H1 (cell line): Measurements from ENCODE around the gene KCNA5. TPM values are rescaled to one million over a fixed set of nuclear protein-coding genes. Genes with fewer than 3 reads are reported as not detected.

ENCODE experiments used
- CTCF ChIA-PET: fragments of 300-600 bp; sonication (Branson Sonifier 250); formaldehyde crosslinking; loops from one replicate; lab custom pipeline; 2021; ENCODE audit not compliant: partially characterized antibody; lab: Charles Lee
- POLR2A ChIA-PET: fragments of 300-600 bp; sonication (Branson Sonifier 250); formaldehyde crosslinking; loops from one replicate; lab custom pipeline; 2021; ENCODE audit warnings: inconsistent platforms; ENCODE audit not compliant: partially characterized antibody; lab: Charles Lee
- DNase-seq, 2 experiments: peaks; one replicate each; pipeline versions ENCODE4 v3.0.0 to v3.0.0-alpha.2; 2010 to 2022; ENCODE audit warnings: low spot score in 2 of 2, low read depth in 1 of 2, mixed read lengths in 1 of 2
- FAIRE-seq: peaks from 2 replicates; lab custom pipeline; 2011; peaks lifted over from hg19 to GRCh38; lab: Jason Lieb, UNC
- H2AFZ ChIP-seq: 2 replicates; pipeline ENCODE4 v1.8.1; 2012; ENCODE audit warnings: low read length, inconsistent platforms
- H2AK5ac ChIP-seq: 2 replicates; pipeline ENCODE4 v1.6.1; 2013; ENCODE audit warnings: low read depth, low read length
- H2BK120ac ChIP-seq: replicated peaks from 2 replicates; pipeline ENCODE3; 2013; ENCODE audit warnings: low read depth, low read length, inconsistent platforms
- H2BK12ac ChIP-seq: 2 replicates; pipeline ENCODE4 v1.6.1; 2013; ENCODE audit warnings: low read depth, low read length
- H2BK15ac ChIP-seq: 2 replicates; pipeline ENCODE4 v1.6.1; 2013; ENCODE audit warnings: low read length
- H2BK20ac ChIP-seq: 2 replicates; pipeline ENCODE4 v1.6.1; 2013; ENCODE audit warnings: low read length
- H2BK5ac ChIP-seq: 2 replicates; pipeline ENCODE4 v1.6.1; 2013; ENCODE audit warnings: low read depth, low read length
- H3K14ac ChIP-seq: 2 replicates; pipeline ENCODE4 v1.6.1; 2013; ENCODE audit warnings: inconsistent platforms; ENCODE audit not compliant: insufficient read length
- H3K18ac ChIP-seq: 2 replicates; pipeline ENCODE4 v1.6.1; 2013; ENCODE audit warnings: low read length; ENCODE audit errors: extremely low read depth
- H3K23ac ChIP-seq: 2 replicates; pipeline ENCODE4 v1.6.1; 2013; ENCODE audit warnings: inconsistent platforms; ENCODE audit not compliant: insufficient read length
- H3K23me2 ChIP-seq: 2 replicates; pipeline ENCODE4 v1.6.1; 2013; ENCODE audit warnings: low read depth, low read length
- H3K27ac ChIP-seq: 2 replicates; pipeline ENCODE4 v1.6.1; 2011; ENCODE audit warnings: low read depth, low read length, inconsistent platforms
- H3K27me3 ChIP-seq, 4 experiments: replicated peaks in 1 of 4; 1 replicate in 1 of 4; 2 replicates in 3 of 4; pipeline versions ENCODE4 v1.6.1 to v1.8.1; 2011 to 2013; ENCODE audit warnings: low read length in 3 of 4, mild to moderate bottlenecking in 3 of 4, inconsistent platforms in 2 of 4, mixed read lengths in 2 of 4, moderate library complexity in 1 of 4; ENCODE audit not compliant: control insufficient read depth in 3 of 4, insufficient read depth in 3 of 4; ENCODE audit errors: extremely low read depth in 1 of 4
- H3K36me3 ChIP-seq, 4 experiments: 2 replicates each; pipeline versions ENCODE4 v1.6.1 to v1.8.1; 2011 to 2013; ENCODE audit warnings: mild to moderate bottlenecking in 4 of 4, low read length in 3 of 4, moderate library complexity in 2 of 4, control low read depth in 1 of 4, inconsistent platforms in 1 of 4; ENCODE audit not compliant: insufficient read depth in 4 of 4, control insufficient read depth in 2 of 4
- H3K4ac ChIP-seq: replicated peaks from 2 replicates; pipeline ENCODE3; 2013; ENCODE audit warnings: low read length, low read depth, mixed read lengths, inconsistent platforms; ENCODE audit not compliant: insufficient read length
- H3K4me1 ChIP-seq, 4 experiments: replicated peaks in 1 of 4; 1 replicate in 1 of 4; 2 replicates in 3 of 4; pipeline versions ENCODE4 v1.6.1 to v1.8.1; 2011 to 2013; ENCODE audit warnings: low read length in 3 of 4, inconsistent platforms in 2 of 4, mixed read lengths in 1 of 4; ENCODE audit not compliant: insufficient read depth in 4 of 4, control insufficient read depth in 3 of 4
- H3K4me2 ChIP-seq, 2 experiments: 2 replicates each; pipeline versions ENCODE4 v1.6.1 to v1.8.1; 2011 to 2013; ENCODE audit warnings: low read depth in 2 of 2, low read length in 2 of 2, control low read depth in 1 of 2, inconsistent platforms in 1 of 2, mild to moderate bottlenecking in 1 of 2; ENCODE audit not compliant: insufficient read depth in 1 of 2
- H3K4me3 ChIP-seq, 4 experiments: fragments of 200-600, 300-600 bp in 1 of 4; sonication (generic), shearing (Covaris generic), sonication (Bioruptor Twin) in 1 of 4; 2 replicates each; pipeline versions ENCODE4 v1.5.1 to v1.8.1; 2011 to 2016; ENCODE audit warnings: low read length in 4 of 4, low read depth in 3 of 4, control low read depth in 2 of 4, inconsistent platforms in 2 of 4, mild to moderate bottlenecking in 2 of 4, mixed read lengths in 1 of 4, moderate library complexity in 1 of 4; ENCODE audit not compliant: insufficient read depth in 2 of 4; ENCODE audit errors: extremely low read depth in 1 of 4
- H3K56ac ChIP-seq: replicated peaks from 2 replicates; pipeline ENCODE3; 2013; ENCODE audit warnings: low read depth, mild to moderate bottlenecking, mixed read lengths, low read length, inconsistent platforms; ENCODE audit not compliant: insufficient read length
- H3K79me1 ChIP-seq: 2 replicates; pipeline ENCODE4 v1.6.1; 2013; ENCODE audit warnings: low read depth, low read length, control low read depth
- H3K79me2 ChIP-seq, 2 experiments: 2 replicates each; pipeline versions ENCODE4 v1.6.1 to v1.8.1; 2012 to 2013; ENCODE audit warnings: low read length in 2 of 2, mild to moderate bottlenecking in 2 of 2, inconsistent platforms in 1 of 2; ENCODE audit not compliant: insufficient read depth in 2 of 2, control insufficient read depth in 1 of 2
- H3K9ac ChIP-seq, 4 experiments: replicated peaks in 1 of 4; 1 replicate in 1 of 4; 2 replicates in 3 of 4; pipeline versions ENCODE4 v1.6.1 to v1.8.1; 2011 to 2013; ENCODE audit warnings: low read depth in 3 of 4, low read length in 3 of 4, control low read depth in 2 of 4, mild to moderate bottlenecking in 2 of 4, moderate library complexity in 2 of 4, inconsistent platforms in 1 of 4; ENCODE audit errors: extremely low read depth in 1 of 4
- H3K9me3 ChIP-seq, 2 experiments: 2 replicates each; pipeline versions ENCODE4 v1.6.1 to v1.8.1; 2012 to 2013; ENCODE audit warnings: mild to moderate bottlenecking in 2 of 2, moderate library complexity in 2 of 2, control low read depth in 1 of 2, inconsistent platforms in 1 of 2, low read depth in 1 of 2, low read length in 1 of 2, mixed read lengths in 1 of 2; ENCODE audit not compliant: insufficient read depth in 2 of 2
- H4K20me1 ChIP-seq, 2 experiments: replicated peaks in 1 of 2; 2 replicates each; pipeline versions ENCODE3 to v1.8.1; 2011 to 2013; ENCODE audit warnings: inconsistent platforms in 2 of 2, low read length in 2 of 2, mild to moderate bottlenecking in 1 of 2; ENCODE audit not compliant: insufficient read depth in 2 of 2, control insufficient read depth in 1 of 2
- H4K5ac ChIP-seq: 2 replicates; pipeline ENCODE4 v1.6.1; 2013; ENCODE audit warnings: low read length, low read depth, mixed read lengths, inconsistent platforms; ENCODE audit not compliant: insufficient read length
- H4K8ac ChIP-seq: 2 replicates; pipeline ENCODE4 v1.8.0; 2013; ENCODE audit warnings: mild to moderate bottlenecking, moderate library complexity, low read length, inconsistent platforms; ENCODE audit not compliant: insufficient read depth; ENCODE audit errors: extremely low read depth
- H4K91ac ChIP-seq: replicated peaks from 2 replicates; pipeline ENCODE3; 2013; ENCODE audit warnings: low read length, mixed read lengths, inconsistent platforms; ENCODE audit not compliant: insufficient read length
- BACH1 ChIP-seq: IDR thresholded peaks from 2 replicates; pipeline ENCODE4 v1.6.1; 2012; ENCODE audit warnings: low read length, improper control_type of control experiment
- CHD1 ChIP-seq: IDR thresholded peaks from 2 replicates; pipeline ENCODE4 v1.6.1; 2012; ENCODE audit warnings: low read depth, low read length, improper control_type of control experiment
- GABPA ChIP-seq: IDR thresholded peaks from 2 replicates; pipeline ENCODE4 v1.6.1; 2011; ENCODE audit warnings: mild to moderate bottlenecking, low read length, moderate library complexity, borderline replicate concordance; ENCODE audit not compliant: insufficient read depth
- JUND ChIP-seq: IDR thresholded peaks from 2 replicates; pipeline ENCODE4 v1.6.1; 2011; ENCODE audit warnings: mild to moderate bottlenecking, improper control_type of control experiment, low read length
- NANOG ChIP-seq: IDR thresholded peaks from 2 replicates; pipeline ENCODE4 v1.6.1; 2011; ENCODE audit warnings: low read length, low read depth, mild to moderate bottlenecking, inconsistent platforms; ENCODE audit not compliant: insufficient read depth, poor library complexity, severe bottlenecking
- PHF8 ChIP-seq: fragments of 200-600 bp; sonication (generic); conservative IDR thresholded peaks from 2 replicates; pipeline ENCODE4 v1.7.1; 2012; ENCODE audit warnings: low read depth, mild to moderate bottlenecking, inconsistent platforms, low read length, moderate library complexity
- SIX5 ChIP-seq: IDR thresholded peaks from 2 replicates; pipeline ENCODE4 v1.6.1; 2011; ENCODE audit warnings: mild to moderate bottlenecking, low read depth, low read length
- TAF7 ChIP-seq: optimal IDR thresholded peaks from 2 replicates; pipeline ENCODE3; 2011; ENCODE audit warnings: low read depth, mild to moderate bottlenecking, inconsistent platforms, low read length, moderate library complexity, borderline replicate concordance
- TBP ChIP-seq: IDR thresholded peaks from 2 replicates; pipeline ENCODE4 v1.6.1; 2011; ENCODE audit warnings: low read depth, low read length, improper control_type of control experiment
- WGBS, 2 experiments: shearing (Covaris generic) in 1 of 2; methylation state at CpG; one replicate each; pipeline versions ENCODE4 v1.1.6 to v1.1.7; 2013 to 2015; ENCODE audit warnings: low lambda C conversion rate in 2 of 2, mixed read lengths in 2 of 2, inconsistent platforms in 1 of 2, low coverage in 1 of 2, missing lambda C conversion rate in 1 of 2; ENCODE audit not compliant: insufficient replicate concordance in 2 of 2, insufficient coverage in 1 of 2, insufficient read length in 1 of 2; ENCODE audit errors: extremely low coverage in 1 of 2, missing lambda C conversion rate in 1 of 2; 5-methylcytosine and 5-hydroxymethylcytosine counted together
- polyA plus RNA-seq, 7 experiments: library from polyadenylated mRNA; depleted of rRNA in 3 of 7; stranded (reverse) in 5 of 7; unstranded in 2 of 7; fragments of >200 nt in 5 of 7; fragments of 200-250 nt in 2 of 7; gene quantifications; 1 replicate in 5 of 7; 2 replicates in 1 of 7; 4 replicates in 1 of 7; pipeline versions ENCODE4 v1.2.1 to v1.2.3, GENCODE V29; 2011 to 2013; ENCODE audit warnings: missing spikeins in 2 of 7, mixed read lengths in 2 of 7
- total RNA-seq: library from RNA; stranded (reverse); fragmentation: NEBNext Ultra II Directional; extraction: Animal tissue kit (Norgen Biotek cat#: 25700); gene quantifications from 2 replicates; pipeline ENCODE4 v1.2.1, GENCODE V29; 2021
- TF ChIP-seq, protein P1 (sequence below): IDR thresholded peaks from 2 replicates; pipeline ENCODE4 v1.6.1; 2011; ENCODE audit warnings: low read depth, mild to moderate bottlenecking, low read length; ENCODE audit not compliant: insufficient read depth

The KCNA5 gene
- total and polyA plus RNA-seq, 2 of the 8 experiments (the other 6 are each of a cell fraction or from before 2014, with no cell fraction given) = 0.20 to 0.29 TPM

DNA sequence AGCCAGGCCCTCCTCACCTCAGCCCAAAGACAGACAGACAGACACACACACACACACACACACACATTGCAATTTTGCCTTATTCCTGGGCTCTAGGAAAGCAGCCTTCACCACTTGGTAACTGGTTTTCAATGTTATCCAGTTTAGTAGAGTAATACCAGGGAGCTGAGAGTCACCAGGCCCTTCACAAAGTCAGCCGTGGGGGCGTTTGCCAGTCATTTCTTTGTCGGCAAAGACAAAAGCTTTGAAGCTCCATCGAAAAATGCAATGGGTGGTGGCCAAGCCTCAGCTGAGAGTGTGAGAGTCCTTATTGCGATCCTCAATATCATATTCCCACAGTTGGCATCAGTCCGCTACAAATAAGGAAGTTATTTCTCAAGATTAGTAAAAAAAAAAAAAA, 8.1 kb upstream of the KCNA5 start:
- Histone ChIP-seq H4K91ac (no peak overlapping the region), H3K4me2 (no peak overlapping the region), H3K4ac (no peak overlapping the region), H3K9me3 (peaks cover 0 to 3% of the 10 kb centered on the region in 2 experiments; a peak in 2 of 4 replicates), H3K9ac (no peak overlapping the region), H4K20me1 (no peaks in the 10 kb centered on the region), H3K27me3 (no peaks in the 10 kb centered on the region; a peak in 1 of 7 replicates), H3K56ac (no peak overlapping the region), H3K23me2 (no peaks in the 10 kb centered on the region), H3K27ac (no peak overlapping the region), H4K5ac (no peak overlapping the region), H2AK5ac (no peak overlapping the region), H3K18ac (no peak overlapping the region), H2BK20ac (no peak overlapping the region), H2BK12ac (no peak overlapping the region), H3K36me3 (no peaks in the 10 kb centered on the region), H4K8ac (no peak overlapping the region), H3K4me1 (peaks cover 0 to 4% (median 1%) of the 10 kb centered on the region in 4 experiments; a peak in 1 of 7 replicates), H3K79me2 (no peaks in the 10 kb centered on the region), H3K14ac (no peak overlapping the region), H2BK15ac (no peak overlapping the region), H3K23ac (no peak overlapping the region), H2BK120ac (no peak overlapping the region), H3K4me3 (no peak overlapping the region), H2AFZ (no peak overlapping the region), H2BK5ac (no peak overlapping the region), H3K79me1 (no peaks in the 10 kb centered on the region)
- no peak for DNase-seq
- 99% methylated on average over 6 of the region's 6 CpGs; no CpG with 5 or more reads in 1 of the 2 experiments for WGBS, 2 experiments
- ChIA-PET POLR2A (no interaction called here), CTCF (interaction anchor here (0.6 to 3.7 kb wide), 3 partner anchors 13 to 38 kb away, joined by 4 to 29 read pairs (median 10); no protein-coding TSS in a partner anchor)
- TF ChIP-seq, protein P1, sequence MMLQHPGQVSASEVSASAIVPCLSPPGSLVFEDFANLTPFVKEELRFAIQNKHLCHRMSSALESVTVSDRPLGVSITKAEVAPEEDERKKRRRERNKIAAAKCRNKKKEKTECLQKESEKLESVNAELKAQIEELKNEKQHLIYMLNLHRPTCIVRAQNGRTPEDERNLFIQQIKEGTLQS = no peak
- TF ChIP-seq TAF7 (no peak), PHF8 (no peak), NANOG (no peak), GABPA (no peak), CHD1 (no peak), JUND (no peak), SIX5 (no peak), TBP (no peak), BACH1 (no peak)
- FAIRE-seq = no peak
